ENCODE data around the gene AFF3. TPM values are rescaled to one million over a fixed set of nuclear protein-coding genes. Genes with fewer than 3 reads are reported as not detected.

Gene AFF3
- total RNA-seq, 1 donor from 2014 or later: 5.7 TPM

DNA sequence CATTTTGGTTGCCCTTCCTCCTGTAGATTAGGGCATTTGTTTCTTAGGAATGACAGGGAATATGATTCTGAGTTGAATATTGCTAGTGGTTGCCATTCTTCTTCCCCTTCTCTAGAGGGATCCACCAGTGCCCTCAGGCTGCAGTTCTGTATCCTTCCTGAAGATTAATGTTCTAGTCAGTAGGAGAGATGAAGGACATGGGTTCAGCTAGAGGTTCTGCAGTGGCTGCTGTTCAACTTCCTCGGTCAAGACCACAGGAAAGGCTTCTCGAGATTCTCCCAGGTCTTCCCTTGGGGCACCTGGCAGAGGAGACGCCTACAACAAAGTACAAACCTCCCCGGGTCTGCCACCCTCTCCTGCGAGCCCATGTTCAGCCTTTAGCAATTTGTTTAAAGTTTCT lies 325.5 kb downstream of the AFF3 start:
- no peak overlapping the region for H3K4me3 Mint-ChIP-seq
- no peaks in the 10 kb centered on the region for H3K4me1 Mint-ChIP-seq
- H3K36me3 Mint-ChIP-seq (ENCODE audit: low read depth): no peaks in the 10 kb centered on the region
- no peak overlapping the region for H3K27ac Mint-ChIP-seq
- no peak for DNase-seq
- H3K27me3 Mint-ChIP-seq: peaks cover 2% of the 10 kb centered on the region
- no peaks in the 10 kb centered on the region for H3K9me3 Mint-ChIP-seq
- intact Hi-C loops (cut with micrococcal nuclease): no loop called here

DNA sequence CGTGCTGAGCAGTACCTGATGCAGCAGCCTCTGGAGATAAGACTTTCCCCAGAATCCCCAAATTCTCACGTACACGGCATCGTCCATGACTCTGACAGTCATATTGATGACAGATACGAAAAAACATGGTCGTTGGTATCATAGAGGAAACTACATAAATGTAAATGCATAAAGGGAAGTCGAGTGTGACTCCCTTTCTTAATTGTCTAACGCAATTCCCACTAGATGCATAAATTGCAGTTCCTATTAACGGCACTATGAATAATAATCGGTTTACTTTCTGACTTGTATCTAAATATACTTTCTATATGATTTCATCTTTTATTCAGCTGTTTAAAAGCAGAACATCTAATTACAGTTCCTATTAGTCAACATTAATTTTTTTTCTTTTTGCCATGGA lies 330.0 kb downstream of the AFF3 start:
- Mint-ChIP-seq H3K4me1 (no peaks in the 10 kb centered on the region), H3K27ac (no peak overlapping the region), H3K27me3 (peaks cover 2% of the 10 kb centered on the region), H3K4me3 (no peak overlapping the region), H3K36me3 (ENCODE audit: low read depth) (no peaks in the 10 kb centered on the region), H3K9me3 (no peaks in the 10 kb centered on the region)
- intact Hi-C loops (cut with micrococcal nuclease): no loop called here
- DNase-seq: no peak

DNA sequence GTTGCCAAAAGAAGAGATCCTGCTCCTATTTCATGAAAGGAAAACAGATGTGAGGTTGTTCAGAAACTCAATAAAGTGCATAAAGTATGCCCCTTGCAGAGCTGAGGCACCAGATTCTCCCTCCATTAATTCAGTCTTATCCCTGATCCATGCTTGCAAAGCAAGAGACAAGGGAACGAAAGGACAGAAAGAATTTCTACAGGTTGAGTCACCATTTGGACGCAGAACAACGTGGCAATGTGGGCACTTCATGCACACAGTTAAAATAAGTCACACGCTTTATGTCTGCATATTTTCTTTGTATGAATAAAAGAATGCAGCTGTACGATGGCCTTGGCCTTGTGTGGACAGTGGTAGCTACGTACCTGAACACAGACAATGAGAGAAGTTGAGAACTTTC lies 330.8 kb downstream of the AFF3 start:
- H3K9me3 Mint-ChIP-seq: no peaks in the 10 kb centered on the region
- peaks cover 2% of the 10 kb centered on the region for H3K27me3 Mint-ChIP-seq
- DNase-seq: no peak
- H3K4me3 Mint-ChIP-seq: no peak overlapping the region
- no peaks in the 10 kb centered on the region for H3K36me3 Mint-ChIP-seq (ENCODE audit: low read depth)
- no peaks in the 10 kb centered on the region for H3K4me1 Mint-ChIP-seq
- no peak overlapping the region for H3K27ac Mint-ChIP-seq
- intact Hi-C loops (cut with micrococcal nuclease): no loop called here

DNA sequence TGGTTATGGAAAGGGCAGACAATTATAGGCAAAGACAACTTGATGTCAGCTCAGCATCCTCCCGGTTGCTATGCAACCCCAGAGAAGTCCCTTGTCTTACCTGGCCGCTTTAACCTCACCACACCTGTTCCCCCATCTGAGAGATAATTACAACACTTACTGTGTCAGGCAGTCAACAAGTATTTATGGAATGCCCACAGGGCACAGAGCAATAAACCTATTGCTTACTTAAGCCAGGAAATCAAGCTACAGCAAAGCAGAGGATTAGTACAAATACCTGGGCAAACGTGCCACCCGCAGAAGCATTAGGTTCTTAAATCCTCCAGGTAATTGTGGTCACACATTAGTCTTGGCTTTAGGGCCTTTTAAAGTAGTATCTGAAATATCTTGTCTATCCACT lies 332.2 kb downstream of the AFF3 start:
- DNase-seq: no peak
- no peak overlapping the region for H3K4me3 Mint-ChIP-seq
- intact Hi-C loops (cut with micrococcal nuclease): no loop called here
- H3K9me3 Mint-ChIP-seq: no peaks in the 10 kb centered on the region
- peaks cover 2% of the 10 kb centered on the region for H3K27me3 Mint-ChIP-seq
- no peak overlapping the region for H3K27ac Mint-ChIP-seq
- H3K36me3 Mint-ChIP-seq (ENCODE audit: low read depth): no peaks in the 10 kb centered on the region
- no peaks in the 10 kb centered on the region for H3K4me1 Mint-ChIP-seq

DNA sequence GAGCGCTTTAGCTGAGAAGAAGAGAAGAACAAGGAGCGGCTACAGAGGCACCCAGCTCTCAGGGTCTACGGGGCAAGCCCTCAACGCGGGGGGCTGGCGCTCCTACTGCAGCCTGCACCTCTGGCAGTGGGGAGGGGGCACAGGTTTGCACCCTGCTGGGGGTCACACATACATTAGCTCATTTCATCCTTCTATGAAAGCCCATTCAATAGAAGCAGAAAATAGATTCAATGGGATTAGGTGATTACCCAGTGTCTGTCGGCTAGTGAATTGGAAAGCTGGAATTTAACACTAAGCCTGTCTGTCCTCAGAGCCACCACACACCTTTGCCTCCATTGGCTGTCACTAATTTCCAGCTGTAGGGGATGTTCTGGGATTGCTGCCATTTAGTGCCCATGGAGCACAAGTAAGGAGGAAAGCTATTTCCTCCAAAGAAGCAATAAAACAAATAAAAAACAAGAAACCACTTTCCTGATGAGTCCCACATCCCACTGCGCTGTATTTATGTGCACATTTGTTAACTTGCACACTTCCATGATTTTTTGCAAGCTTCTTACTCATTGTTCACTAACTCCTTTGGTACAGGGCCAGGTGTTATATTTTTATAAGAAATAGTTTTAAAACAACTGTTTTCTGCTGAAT lies 333.0 kb downstream of the AFF3 start:
- no peak overlapping the region for H3K27ac Mint-ChIP-seq
- H3K4me3 Mint-ChIP-seq: no peak overlapping the region
- peaks cover 2% of the 10 kb centered on the region for H3K27me3 Mint-ChIP-seq
- DNase-seq: no peak
- H3K4me1 Mint-ChIP-seq: no peaks in the 10 kb centered on the region
- no peaks in the 10 kb centered on the region for H3K9me3 Mint-ChIP-seq
- intact Hi-C loops (cut with micrococcal nuclease): no loop called here
- no peaks in the 10 kb centered on the region for H3K36me3 Mint-ChIP-seq (ENCODE audit: low read depth)

DNA sequence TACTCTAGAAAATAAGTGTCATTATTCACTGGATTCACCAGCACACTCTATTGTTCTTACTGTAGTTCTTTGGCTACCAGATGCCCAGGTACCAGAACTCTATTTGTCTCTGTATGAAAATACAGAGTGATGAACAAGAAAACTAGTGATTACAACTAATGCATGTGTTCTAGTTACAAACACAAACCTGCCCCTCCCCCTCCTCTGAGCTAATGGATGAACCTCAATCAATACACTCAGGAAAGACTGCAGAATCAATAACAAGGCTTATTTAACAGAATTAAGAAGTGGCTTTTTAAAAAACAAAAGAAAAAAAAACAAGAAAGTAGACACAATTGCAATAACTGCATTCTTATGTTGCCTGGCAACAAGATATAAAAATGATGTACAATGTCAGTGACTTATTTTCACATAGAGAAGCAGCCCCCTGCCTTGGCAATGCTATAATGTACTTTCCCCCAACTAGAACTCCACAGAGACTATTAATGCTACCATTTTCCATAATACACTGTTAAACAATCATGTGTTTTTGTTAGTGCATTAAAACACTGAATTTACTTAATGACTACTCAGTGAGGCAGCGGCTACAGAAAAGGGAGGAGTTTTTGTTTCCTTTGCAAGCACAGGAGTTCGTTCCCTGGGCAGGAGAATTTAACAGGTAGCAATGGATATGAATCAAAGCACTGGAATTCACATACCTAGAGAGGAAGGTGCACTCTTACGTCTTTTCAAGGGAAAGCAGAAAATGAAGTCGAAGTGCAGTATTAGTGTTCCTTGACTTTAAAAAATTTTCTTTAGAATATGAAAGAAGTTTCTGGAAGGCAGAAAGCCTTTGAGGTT lies 333.8 kb downstream of the AFF3 start:
- no peaks in the 10 kb centered on the region for H3K4me1 Mint-ChIP-seq
- no peak overlapping the region for H3K4me3 Mint-ChIP-seq
- no peak for DNase-seq
- H3K27me3 Mint-ChIP-seq: no peaks in the 10 kb centered on the region
- intact Hi-C loops (cut with micrococcal nuclease): no loop called here
- H3K27ac Mint-ChIP-seq: no peak overlapping the region
- H3K36me3 Mint-ChIP-seq (ENCODE audit: low read depth): no peaks in the 10 kb centered on the region
- H3K9me3 Mint-ChIP-seq: no peaks in the 10 kb centered on the region

DNA sequence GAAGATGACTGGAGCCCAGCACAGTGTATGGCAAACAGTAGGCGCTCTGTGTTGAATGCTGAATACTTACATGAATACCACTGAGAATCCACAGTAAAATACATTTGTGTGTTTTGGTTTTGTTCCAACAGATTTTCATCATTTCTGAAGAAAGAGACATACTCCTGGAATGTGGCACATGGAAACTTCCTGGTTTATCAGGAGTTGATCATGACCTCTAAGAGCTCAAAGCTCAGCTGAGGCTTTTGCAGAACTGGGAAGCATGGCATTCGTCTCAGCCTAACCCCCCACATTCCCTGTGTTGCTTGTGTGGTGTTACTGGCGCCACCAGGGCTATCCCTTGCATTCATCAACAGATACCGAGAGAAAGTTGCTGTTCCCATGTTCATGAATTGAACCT lies 335.6 kb downstream of the AFF3 start:
- DNase-seq: no peak
- H3K9me3 Mint-ChIP-seq: no peaks in the 10 kb centered on the region
- H3K4me3 Mint-ChIP-seq: no peak overlapping the region
- no peak overlapping the region for H3K27ac Mint-ChIP-seq
- H3K36me3 Mint-ChIP-seq (ENCODE audit: low read depth): no peaks in the 10 kb centered on the region
- intact Hi-C loops (cut with micrococcal nuclease): no loop called here
- H3K4me1 Mint-ChIP-seq: no peaks in the 10 kb centered on the region
- H3K27me3 Mint-ChIP-seq: no peaks in the 10 kb centered on the region

DNA sequence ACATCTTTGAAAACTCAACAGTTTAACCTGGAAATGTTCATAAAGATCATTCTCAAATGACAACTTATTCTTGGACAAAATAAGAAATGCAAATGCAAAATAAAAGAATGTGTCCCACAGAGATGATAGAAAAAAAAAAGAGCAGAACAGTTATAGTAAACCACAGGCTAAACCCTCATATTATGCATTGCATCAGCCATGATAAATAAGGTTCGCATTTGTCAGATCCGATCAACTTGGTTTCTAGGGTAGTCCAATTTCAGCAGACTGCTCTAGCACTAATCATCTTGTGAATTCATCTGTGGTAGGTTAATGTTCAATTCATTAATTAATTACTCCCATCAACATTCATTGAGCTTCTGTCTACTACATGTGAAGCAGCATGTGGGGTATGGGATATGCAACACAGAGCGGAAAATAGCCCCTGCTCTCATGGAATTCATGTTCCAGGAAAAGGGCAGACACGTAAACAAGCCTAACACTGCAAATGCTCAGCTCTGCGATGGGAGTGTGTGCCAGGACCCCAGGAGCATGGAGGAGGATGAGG lies 336.4 kb downstream of the AFF3 start:
- Mint-ChIP-seq H3K9me3 (no peaks in the 10 kb centered on the region), H3K36me3 (ENCODE audit: low read depth) (no peaks in the 10 kb centered on the region), H3K4me3 (no peak overlapping the region), H3K27me3 (no peaks in the 10 kb centered on the region), H3K27ac (no peak overlapping the region), H3K4me1 (no peaks in the 10 kb centered on the region)
- DNase-seq: no peak
- intact Hi-C loops (cut with micrococcal nuclease): no loop called here

DNA sequence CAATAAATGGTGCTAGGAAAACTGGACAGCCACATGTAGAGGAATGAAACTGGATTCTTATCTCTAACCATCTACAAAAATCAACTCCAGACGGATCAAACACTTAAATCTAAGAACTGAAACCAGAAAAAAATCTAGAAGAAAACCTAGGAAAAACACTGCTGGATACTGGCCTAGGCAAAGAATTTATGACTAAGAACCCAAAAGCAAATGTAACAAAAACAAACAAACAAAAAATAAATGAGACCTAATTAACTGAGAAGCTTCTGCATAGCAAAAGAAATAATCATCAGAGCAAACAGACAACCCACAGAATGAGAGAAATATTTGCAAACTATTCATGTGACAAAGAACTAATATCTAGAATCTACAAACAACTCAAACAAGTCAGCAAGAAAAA lies 338.5 kb downstream of the AFF3 start:
- Mint-ChIP-seq H3K9me3 (no peaks in the 10 kb centered on the region), H3K27me3 (peaks cover 3% of the 10 kb centered on the region), H3K36me3 (ENCODE audit: low read depth) (no peaks in the 10 kb centered on the region), H3K27ac (no peak overlapping the region), H3K4me3 (no peak overlapping the region), H3K4me1 (no peaks in the 10 kb centered on the region)
- no peak for DNase-seq
- intact Hi-C loops (cut with micrococcal nuclease): no loop called here

DNA sequence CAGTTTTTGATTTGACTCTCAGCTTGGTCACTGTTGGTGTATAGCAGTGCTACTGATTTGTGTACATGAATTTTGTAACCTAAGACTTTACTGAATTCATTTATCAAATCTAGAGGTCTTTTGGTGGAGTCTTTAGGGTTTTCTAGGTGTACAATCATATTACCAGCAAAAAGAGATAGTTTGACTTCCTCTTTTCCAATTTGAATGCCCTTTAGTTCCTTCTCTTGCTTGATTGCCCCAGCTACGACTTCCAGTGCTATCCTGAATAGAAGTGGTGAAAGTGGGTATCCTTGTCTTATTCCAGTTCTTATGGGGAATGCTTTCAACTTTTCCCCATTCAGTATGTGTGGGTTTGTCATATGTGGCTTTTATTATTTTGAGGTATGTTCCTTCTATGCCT lies 339.7 kb downstream of the AFF3 start:
- intact Hi-C loops (cut with micrococcal nuclease): no loop called here
- Mint-ChIP-seq H3K4me3 (no peak overlapping the region), H3K27ac (no peak overlapping the region), H3K27me3 (peaks cover 3% of the 10 kb centered on the region), H3K36me3 (ENCODE audit: low read depth) (no peaks in the 10 kb centered on the region), H3K4me1 (no peaks in the 10 kb centered on the region), H3K9me3 (no peaks in the 10 kb centered on the region)
- no peak for DNase-seq

DNA sequence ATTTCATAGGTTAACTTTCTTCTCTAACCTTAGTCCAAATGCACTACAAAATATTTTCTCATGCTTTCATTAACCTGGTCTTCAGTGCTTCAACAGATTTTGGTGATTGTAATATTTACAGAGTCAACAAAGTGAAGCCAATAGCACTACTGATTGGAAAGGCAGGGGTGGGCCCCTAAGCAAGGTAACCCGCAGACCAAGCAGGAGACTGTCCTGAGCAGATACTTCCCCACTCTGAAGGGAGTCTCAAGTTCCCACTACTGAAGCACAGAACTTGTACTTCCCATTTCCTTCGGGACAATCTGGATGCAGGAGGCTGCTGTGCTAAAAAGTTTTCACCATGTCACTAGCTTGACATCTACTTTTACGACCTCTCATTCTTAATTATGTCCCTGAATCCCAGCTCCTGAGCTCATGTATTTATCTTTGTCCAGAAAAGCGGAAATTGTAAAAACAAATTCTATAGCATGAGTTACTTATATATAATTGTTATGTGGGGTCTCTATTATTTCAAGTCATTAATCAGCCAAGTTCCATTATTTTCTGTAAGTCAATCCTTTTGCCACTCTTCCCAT lies 341.0 kb downstream of the AFF3 start:
- H3K36me3 Mint-ChIP-seq (ENCODE audit: low read depth): no peaks in the 10 kb centered on the region
- peaks cover 4% of the 10 kb centered on the region for H3K9me3 Mint-ChIP-seq
- intact Hi-C loops (cut with micrococcal nuclease): no loop called here
- no peak overlapping the region for H3K4me3 Mint-ChIP-seq
- no peak overlapping the region for H3K27ac Mint-ChIP-seq
- H3K4me1 Mint-ChIP-seq: no peaks in the 10 kb centered on the region
- peaks cover 3% of the 10 kb centered on the region for H3K27me3 Mint-ChIP-seq
- DNase-seq: no peak

DNA sequence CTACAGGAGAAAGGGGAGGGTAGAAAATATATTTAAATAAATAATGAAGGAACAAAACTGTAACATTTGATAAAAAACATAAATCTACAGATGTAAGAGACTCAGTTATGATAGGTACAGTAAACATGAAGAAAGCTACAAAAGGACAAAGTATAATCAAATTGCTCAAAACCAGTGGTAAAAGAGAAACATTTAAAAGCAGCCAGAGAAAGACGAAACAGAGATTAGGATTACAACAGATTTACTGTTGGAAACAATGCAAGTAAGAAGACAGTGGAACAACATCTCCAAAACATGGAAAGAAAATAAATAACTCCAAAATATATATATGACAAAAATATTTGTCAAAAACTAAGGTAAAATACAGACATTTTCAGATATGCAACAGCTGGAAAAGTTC lies 344.9 kb downstream of the AFF3 start:
- Mint-ChIP-seq H3K27me3 (peaks cover 3% of the 10 kb centered on the region), H3K27ac (no peak overlapping the region), H3K4me3 (no peak overlapping the region), H3K36me3 (ENCODE audit: low read depth) (no peaks in the 10 kb centered on the region), H3K4me1 (no peaks in the 10 kb centered on the region), H3K9me3 (peaks cover 4% of the 10 kb centered on the region)
- no peak for DNase-seq
- intact Hi-C loops (cut with micrococcal nuclease): no loop called here

DNA sequence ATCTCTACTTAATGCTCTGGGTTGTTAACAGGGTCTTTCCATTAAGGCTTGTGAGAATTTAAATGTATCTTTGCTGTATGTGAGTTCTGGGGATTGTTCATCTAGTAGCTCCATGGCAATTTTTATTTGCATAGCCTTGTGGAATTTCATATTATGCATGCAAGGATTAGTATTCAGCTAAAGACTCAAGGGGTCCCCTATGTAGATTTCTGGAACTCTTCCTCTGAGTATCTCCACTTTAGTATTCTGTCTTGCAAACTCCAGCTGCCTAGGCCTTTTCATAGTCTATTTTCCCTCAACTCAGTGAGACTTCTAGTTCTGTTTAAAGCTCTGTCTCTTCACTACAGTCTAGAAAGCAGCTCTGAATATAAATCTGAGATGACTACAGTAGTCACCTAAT lies 348.0 kb downstream of the AFF3 start:
- Mint-ChIP-seq H3K27me3 (peaks cover 3% of the 10 kb centered on the region), H3K27ac (no peak overlapping the region), H3K36me3 (ENCODE audit: low read depth) (no peaks in the 10 kb centered on the region), H3K4me3 (no peak overlapping the region), H3K4me1 (no peaks in the 10 kb centered on the region), H3K9me3 (peaks cover 4% of the 10 kb centered on the region)
- DNase-seq: no peak
- intact Hi-C loops (cut with micrococcal nuclease): no loop called here

DNA sequence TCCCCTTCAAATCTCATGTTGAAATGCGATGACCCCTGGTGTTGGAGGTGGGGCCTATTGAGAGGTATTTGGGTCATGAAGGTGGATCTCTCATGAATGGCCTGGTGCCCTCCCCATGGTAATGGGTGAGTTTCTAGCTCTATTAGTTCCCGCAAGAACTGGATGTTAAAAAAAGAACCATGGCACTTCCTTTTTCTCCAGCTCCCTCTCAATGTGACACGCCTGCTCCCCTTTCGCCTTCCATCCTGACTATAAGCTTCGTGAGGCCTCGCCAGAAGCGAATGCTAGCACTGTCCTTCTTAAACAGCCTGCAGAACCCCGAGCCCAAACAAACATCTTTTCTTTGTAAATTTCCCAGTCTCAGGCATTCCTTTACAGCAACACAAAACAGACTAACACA lies 349.4 kb downstream of the AFF3 start:
- H3K27me3 Mint-ChIP-seq: no peaks in the 10 kb centered on the region
- no peaks in the 10 kb centered on the region for H3K4me1 Mint-ChIP-seq
- no peak overlapping the region for H3K27ac Mint-ChIP-seq
- H3K4me3 Mint-ChIP-seq: no peak overlapping the region
- intact Hi-C loops (cut with micrococcal nuclease): no loop called here
- peaks cover 4% of the 10 kb centered on the region for H3K9me3 Mint-ChIP-seq
- DNase-seq: no peak
- H3K36me3 Mint-ChIP-seq (ENCODE audit: low read depth): no peaks in the 10 kb centered on the region
